GM12874 (cell line): Measurements from ENCODE around the gene HELT.
A peak's percentile ranks its signal among the peaks of the same experiment; 100 is the strongest.

Experiments used
- CTCF ChIP-seq: IDR thresholded peaks from 2 replicates; pipeline ENCODE4 v1.5.1; 2011; ENCODE audit warnings: low read depth, mild to moderate bottlenecking, control low read depth, low read length, moderate library complexity; ENCODE audit not compliant: insufficient read depth

HELT gene

GRCh38 chr4:184980261-184980660 is 38.0 kb upstream of the HELT start:
- no peak for TF ChIP-seq CTCF

GRCh38 chr4:184983672-184984356 is 34.5 kb upstream of the HELT start:
- peak; percentile 55 for TF ChIP-seq CTCF

GRCh38 chr4:184987493-184988031 is 30.7 kb upstream of the HELT start:
- no peak for TF ChIP-seq CTCF

- no peak for TF ChIP-seq CTCF
Observed at GRCh38 chr4:184988611-184989010, 29.7 kb upstream of the HELT start.

GRCh38 chr4:184991860-184992259 is 26.4 kb upstream of the HELT start:
- no peak for TF ChIP-seq CTCF

- no peak for TF ChIP-seq CTCF
Observed at GRCh38 chr4:184992422-184992821, 25.9 kb upstream of the HELT start.

GRCh38 chr4:184993247-184993646 is 25.0 kb upstream of the HELT start:
- TF ChIP-seq CTCF = no peak
